CD4-positive, alpha-beta T cell treated with Interleukin-4 for 4 hours (primary cell): ENCODE data around the gene ZNF789.
"Not testable (repeated sequence)": the region's sequence is repeated elsewhere in the genome, so short reads cannot be mapped to it uniquely, and the experiment has no call there.

ENCODE experiments used
- DNase-seq: peaks from one replicate; pipeline ENCODE4 v3.0.0-alpha.2; 2020

The ZNF789 gene

GRCh38 chr7:99459087-99459486 lies 13.6 kb upstream of the ZNF789 start:
- no peak for DNase-seq

- DNase-seq: no peak
Observed at GRCh38 chr7:99460651-99461050, 12.0 kb upstream of the ZNF789 start.

DNA sequence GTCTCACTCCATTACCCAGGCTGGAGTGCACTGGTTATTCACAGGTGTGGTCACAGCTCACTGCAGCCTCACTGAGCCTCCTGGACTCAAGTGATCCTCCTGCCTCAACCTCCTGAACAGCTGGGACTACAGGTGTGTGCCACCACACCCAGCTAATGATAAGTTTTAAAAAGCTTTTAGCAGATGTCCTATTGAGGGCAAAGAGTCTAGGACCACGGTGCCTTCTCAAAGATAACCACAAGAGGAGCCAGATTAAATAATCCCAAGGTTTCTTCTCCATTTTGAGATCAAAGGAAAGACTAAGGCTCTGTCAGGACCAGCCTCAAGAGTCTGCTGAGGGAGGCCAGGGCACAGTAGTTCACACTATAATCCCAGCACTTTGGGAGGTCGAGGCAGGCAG lies 11.5 kb upstream of the ZNF789 start:
- no peak for DNase-seq

- DNase-seq: no peak
Observed at GRCh38 chr7:99465421-99465768, 7.3 kb upstream of the ZNF789 start.

- no peak for DNase-seq
Observed at GRCh38 chr7:99468336-99468918, 4.3 kb upstream of the ZNF789 start.

DNA sequence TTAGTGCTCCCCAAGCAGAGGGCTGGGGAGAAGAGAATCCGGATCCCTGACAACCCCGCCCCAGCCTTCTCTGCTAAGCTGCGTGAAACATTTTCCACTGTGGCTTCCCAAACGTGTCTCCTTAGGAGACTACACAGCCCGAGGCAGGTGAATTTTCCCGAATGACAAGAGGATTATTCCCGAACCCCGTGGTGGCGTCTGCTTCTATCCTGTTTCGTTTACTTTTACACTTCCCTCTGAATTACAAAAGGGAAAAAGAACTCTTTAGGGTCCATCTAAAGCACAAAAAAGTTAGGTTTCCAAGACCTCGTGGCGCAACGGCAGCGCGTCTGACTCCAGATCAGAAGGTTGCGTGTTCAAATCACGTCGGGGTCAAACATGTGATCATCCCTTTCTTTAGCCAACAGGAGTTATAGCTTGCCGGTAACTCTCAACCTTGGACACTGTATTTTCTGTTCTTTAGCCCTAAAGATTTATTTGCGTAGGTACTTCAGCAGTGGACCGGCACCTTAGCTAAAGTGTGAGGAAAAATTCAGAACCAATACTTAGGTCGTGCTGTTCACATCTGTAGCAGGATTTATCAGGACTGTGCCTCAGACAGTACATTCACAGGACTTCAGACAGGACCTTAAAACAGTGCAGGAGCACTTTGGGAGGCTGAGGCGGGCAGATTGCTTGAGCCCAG lies 3.2 kb upstream of the ZNF789 start:
- no peak for DNase-seq

- DNase-seq: peak; percentile 24
Observed at GRCh38 chr7:99473315-99473596, 566 bp downstream of the ZNF789 start.

DNA sequence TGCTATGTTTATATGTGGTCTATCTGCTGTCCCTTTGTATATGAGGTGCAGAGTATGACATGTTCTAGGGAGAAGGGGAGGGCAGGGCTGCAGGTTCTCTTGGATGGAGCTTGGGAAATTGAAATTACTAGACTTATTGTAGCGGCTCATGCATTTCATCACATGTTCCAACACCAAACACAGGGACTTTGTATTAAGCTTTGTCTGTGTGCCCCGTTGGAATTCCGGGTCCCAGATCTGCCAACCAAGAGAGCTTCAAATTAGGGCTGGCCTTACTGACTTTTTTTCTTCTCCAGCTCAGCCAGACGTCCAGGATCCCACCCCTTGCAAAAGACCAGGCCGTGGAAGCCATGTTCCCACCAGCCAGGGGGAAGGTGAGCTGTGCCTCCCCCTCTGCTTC lies 3.4 kb downstream of the ZNF789 start:
- DNase-seq: no peak

- no peak for DNase-seq
Observed at GRCh38 chr7:99478464-99479440, 6.1 kb downstream of the ZNF789 start.

DNA sequence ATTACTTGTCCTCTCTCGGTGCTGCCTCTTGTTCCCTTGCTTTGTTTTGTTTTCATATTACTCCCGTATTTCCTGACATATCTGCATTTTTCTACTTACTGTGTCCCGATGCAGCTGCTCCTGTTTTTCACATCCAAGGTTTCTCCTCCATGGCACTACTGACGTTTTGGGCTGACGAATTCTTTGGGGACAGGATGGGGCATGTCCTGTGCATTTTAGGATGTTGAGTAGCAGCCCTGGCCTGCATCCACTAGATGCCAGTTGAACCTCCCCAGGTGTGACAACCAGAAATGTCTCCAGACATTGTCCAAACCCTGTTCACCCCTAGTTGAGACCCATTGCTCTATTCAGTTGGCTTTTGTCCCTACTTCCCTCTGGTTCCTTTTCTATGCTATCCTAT lies 12.4 kb downstream of the ZNF789 start:
- DNase-seq: no peak

- DNase-seq: no peak
Observed at GRCh38 chr7:99489235-99489634, 16.5 kb downstream of the ZNF789 start.

GRCh38 chr7:99490878-99491277 lies 18.2 kb downstream of the ZNF789 start:
- no peak for DNase-seq

- DNase-seq: no peak
Observed at GRCh38 chr7:99493823-99494222, 21.1 kb downstream of the ZNF789 start.

GRCh38 chr7:99497766-99498545 lies 25.3 kb downstream of the ZNF789 start:
- peak; percentile 18 for DNase-seq

GRCh38 chr7:99498546-99498944 lies 25.9 kb downstream of the ZNF789 start:
- DNase-seq: no peak

DNA sequence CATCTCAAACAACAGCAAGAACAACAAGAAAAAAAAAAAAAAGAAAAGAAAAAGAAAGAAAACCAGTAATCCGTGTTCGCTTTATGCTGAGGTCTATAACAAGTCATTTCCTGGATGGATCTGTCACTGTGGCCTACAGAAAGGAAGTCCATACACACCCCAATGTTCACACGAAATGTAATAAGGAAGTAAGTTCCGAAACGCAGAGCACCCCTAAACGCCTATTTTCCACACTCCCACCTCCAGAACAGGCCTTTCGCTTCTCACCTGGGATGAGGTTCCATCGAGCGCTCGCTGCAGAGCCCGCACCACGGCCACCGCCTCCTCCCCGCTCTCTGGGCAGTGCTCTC lies 26.7 kb downstream of the ZNF789 start:
- DNase-seq: peak; percentile 51

DNA sequence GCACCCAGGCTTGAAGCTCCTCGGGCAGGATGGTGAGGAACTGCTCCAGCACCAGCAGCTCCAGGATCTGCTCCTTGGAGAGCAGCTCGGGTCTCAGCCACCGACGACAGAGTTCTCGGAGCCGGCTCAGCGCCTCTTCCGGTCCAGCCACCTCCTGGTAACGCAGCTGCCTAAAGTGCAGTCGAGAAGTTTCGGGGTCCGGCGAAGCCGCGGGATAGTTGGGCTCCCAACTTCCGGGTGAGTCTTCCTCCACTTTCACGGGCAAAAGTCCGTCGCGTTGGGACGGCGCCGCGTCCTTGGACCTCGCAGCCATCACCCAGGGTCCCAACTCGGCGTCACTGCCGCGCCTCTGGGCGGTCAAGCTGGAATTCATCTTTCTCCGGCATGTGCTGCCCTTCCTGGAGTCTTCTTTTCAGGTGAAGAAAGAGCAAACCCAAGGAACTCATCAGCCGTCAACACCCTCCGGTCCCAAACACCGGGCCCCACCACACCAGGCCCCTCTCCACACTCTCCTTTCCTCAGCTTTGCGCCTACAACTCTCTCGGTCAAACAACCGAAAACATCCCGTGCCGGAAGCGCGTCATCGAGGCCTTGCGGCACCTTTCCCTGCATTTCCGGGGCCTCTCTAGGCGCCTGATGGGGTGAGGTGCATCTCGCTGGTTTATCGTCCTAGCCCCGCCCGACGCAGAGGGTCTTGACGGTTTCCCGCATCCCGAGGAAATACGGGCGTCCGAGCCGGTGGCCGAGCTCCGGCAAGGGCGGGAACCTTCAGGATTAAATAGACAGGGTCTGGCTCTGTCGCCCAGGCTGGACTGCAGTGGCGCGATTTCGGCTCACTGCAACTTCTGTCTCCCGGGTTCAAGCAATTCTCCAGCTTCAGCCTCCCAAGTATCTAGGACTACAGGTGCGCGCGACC lies 27.3 kb downstream of the ZNF789 start, which contains the start of gene ZNF394:
ZNF394 (minus strand) TSS at position 561 of the 916 bp plus-strand sequence; CDS start at position 373, 188 bp downstream.
- DNase-seq: peak; percentile 88

GRCh38 chr7:99500637-99501009 lies 27.9 kb downstream of the ZNF789 start:
- no peak for DNase-seq

GRCh38 chr7:99501236-99501635 lies 28.5 kb downstream of the ZNF789 start:
- not testable (repeated sequence) for DNase-seq

- DNase-seq: no peak
Observed at GRCh38 chr7:99504281-99504602, 31.6 kb downstream of the ZNF789 start.

GRCh38 chr7:99504603-99505323 lies 32.1 kb downstream of the ZNF789 start, which contains the start of gene ZKSCAN5:
TSS of gene ZKSCAN5 (plus strand) at chr7:99504662. CDS start at chr7:99506045, 1,383 bp downstream.
- peak; percentile 95 for DNase-seq

DNA sequence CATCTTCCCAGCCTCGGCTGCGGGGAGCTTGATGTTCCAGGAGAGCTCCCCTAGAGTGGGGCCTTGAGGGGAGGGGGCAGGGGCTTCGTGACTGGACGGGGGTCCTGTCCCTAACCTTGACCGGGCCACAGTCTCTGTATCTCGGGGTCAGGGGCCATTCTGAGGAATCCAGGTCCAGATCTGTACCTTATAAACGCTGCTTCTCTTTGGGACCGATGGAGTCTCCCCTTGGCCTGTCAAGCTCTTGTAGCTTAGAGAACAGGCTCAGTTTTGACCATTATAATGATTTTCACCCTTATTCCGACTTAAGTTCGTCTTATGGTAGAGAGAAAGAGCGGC lies 32.6 kb downstream of the ZNF789 start:
- DNase-seq: no peak
